Ovary (tissue), 9 donors: ENCODE data around the gene CEP78. TPM values are rescaled to one million over a fixed set of nuclear protein-coding genes. Genes with fewer than 3 reads are reported as not detected.

Experiments
- DNase-seq, 5 donors: peaks; one replicate each; pipeline ENCODE4 v3.0.0-alpha.2; 2019 to 2020
- H3K27ac ChIP-seq, 2 donors: fragments of 200-600 bp; one replicate each; pipeline versions ENCODE4 v1.5.1 to v1.8.0; 2019 to 2022
- H3K27me3 ChIP-seq: fragments of 200-600 bp; one replicate; pipeline ENCODE4 v1.8.0; 2022
- H3K36me3 ChIP-seq: fragments of 200-600 bp; sonication (generic); one replicate; pipeline ENCODE4 v1.5.1; 2019
- H3K4me1 ChIP-seq: one replicate; pipeline ENCODE4 v1.8.1; 2013; ENCODE audit warnings: mild to moderate bottlenecking, moderate library complexity; ENCODE audit not compliant: insufficient read depth
- H3K4me3 ChIP-seq: fragments of 200-600 bp; sonication (generic); one replicate; pipeline ENCODE4 v1.5.1; 2017
- H3K9me3 ChIP-seq, 2 donors: fragments of 200-600 bp in 1 of 2; sonication (generic) in 1 of 2; one replicate each; pipeline versions ENCODE4 v1.5.1 to v1.8.1; 2013 to 2019; ENCODE audit warnings: mild to moderate bottlenecking in 1 of 2, moderate library complexity in 1 of 2
- EP300 ChIP-seq: sonication (generic); formaldehyde crosslinking; IDR thresholded peaks from one replicate; pipeline ENCODE4 v1.6.1; 2017; ENCODE audit warnings: antibody characterized with exemption
- POLR2A ChIP-seq: fragments of 450-650 bp; IDR thresholded peaks from one replicate; pipeline ENCODE4 v1.6.1; 2017; ENCODE audit warnings: antibody characterized with exemption, mild to moderate bottlenecking, moderate library complexity
- WGBS, 3 donors: extraction: QIAGEN DNeasy Blood & Tissue Kit in 1 of 3; methylation state at CpG; one replicate each; pipeline versions ENCODE4 v1.1.5 to v1.1.7; 2013 to 2017; 5-methylcytosine and 5-hydroxymethylcytosine counted together
- intact Hi-C, 4 donors: fragments of 100-400 bp; cut with DNase I; formaldehyde crosslinking; loops; one replicate each; pipeline versions ENCODE4 v1.11.0 to v1.15.1; 2022 to 2023
- polyA plus RNA-seq, 2 donors: library from polyadenylated mRNA; stranded (reverse); fragments of 200-250 nt in 1 of 2; fragments of 350-450 nt in 1 of 2; fragmentation: Illumina TruSeq in 1 of 2; extraction: RNeasy Lipid Tissue Mini Kit (QIAGEN cat#74804) in 1 of 2; gene quantifications; one replicate each; pipeline ENCODE4 v1.2.3, GENCODE V29; 2013 to 2014
- total RNA-seq, 7 donors: library from RNA; depleted of rRNA in 2 of 7; stranded (reverse); fragments of >200 nt in 2 of 7; fragmentation: NEBNext Ultra II Directional in 3 of 7; extraction: Animal tissue kit (Norgen Biotek cat#: 25700) in 3 of 7; gene quantifications; one replicate each; pipeline versions ENCODE4 v1.1.0 to v1.2.4, GENCODE V29; 2016 to 2023
- TF ChIP-seq, protein P1 (sequence below), 3 donors: fragments of 450-650 bp in 2 of 3; fragments of 200-600 bp in 1 of 3; IDR thresholded peaks; one replicate each; pipeline versions ENCODE4 v1.5.1 to v1.8.0; 2016 to 2022; ENCODE audit warnings: antibody characterized with exemption in 3 of 3, mild to moderate bottlenecking in 1 of 3
- donor health status: DM: no; HTN: no; CAD: no; lungs with moderate emphysema.
- donor health status: DM: no; HTN: no; CAD: no.
- donor health status: Bipolar disorder and iron deficiency.
- donor health status: DM: yes; HTN: yes; CAD: no.
- donor health status: DM: no; HTN: no; CAD: no.
- donor health status: DM: yes; HTN: yes; CAD: no.

CEP78 gene
- total and polyA plus RNA-seq, 9 donors, result 6.1 to 25.6 (median 14.4) TPM

GRCh38 chr9:78207319-78207718 is 28.6 kb upstream of the CEP78 start:
- no peaks in the 10 kb centered on the region for H3K36me3 ChIP-seq
- no peaks in the 10 kb centered on the region for H3K4me1 ChIP-seq
- no peak overlapping the region for H3K27ac ChIP-seq
- 46 to 60% (median 50%) methylated on average over 2 of the region's 2 CpGs for WGBS, 3 donors
- no peak for DNase-seq
- no peaks in the 10 kb centered on the region for H3K9me3 ChIP-seq
- no peaks in the 10 kb centered on the region for H3K27me3 ChIP-seq
- TF ChIP-seq, protein P1, sequence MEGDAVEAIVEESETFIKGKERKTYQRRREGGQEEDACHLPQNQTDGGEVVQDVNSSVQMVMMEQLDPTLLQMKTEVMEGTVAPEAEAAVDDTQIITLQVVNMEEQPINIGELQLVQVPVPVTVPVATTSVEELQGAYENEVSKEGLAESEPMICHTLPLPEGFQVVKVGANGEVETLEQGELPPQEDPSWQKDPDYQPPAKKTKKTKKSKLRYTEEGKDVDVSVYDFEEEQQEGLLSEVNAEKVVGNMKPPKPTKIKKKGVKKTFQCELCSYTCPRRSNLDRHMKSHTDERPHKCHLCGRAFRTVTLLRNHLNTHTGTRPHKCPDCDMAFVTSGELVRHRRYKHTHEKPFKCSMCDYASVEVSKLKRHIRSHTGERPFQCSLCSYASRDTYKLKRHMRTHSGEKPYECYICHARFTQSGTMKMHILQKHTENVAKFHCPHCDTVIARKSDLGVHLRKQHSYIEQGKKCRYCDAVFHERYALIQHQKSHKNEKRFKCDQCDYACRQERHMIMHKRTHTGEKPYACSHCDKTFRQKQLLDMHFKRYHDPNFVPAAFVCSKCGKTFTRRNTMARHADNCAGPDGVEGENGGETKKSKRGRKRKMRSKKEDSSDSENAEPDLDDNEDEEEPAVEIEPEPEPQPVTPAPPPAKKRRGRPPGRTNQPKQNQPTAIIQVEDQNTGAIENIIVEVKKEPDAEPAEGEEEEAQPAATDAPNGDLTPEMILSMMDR (IDR thresholded peaks at IDR 0.05), result no peak
- TF ChIP-seq POLR2A (no peak), EP300 (no peak)
- no peak overlapping the region for H3K4me3 ChIP-seq
- intact Hi-C loops, result no loop called here

DNA sequence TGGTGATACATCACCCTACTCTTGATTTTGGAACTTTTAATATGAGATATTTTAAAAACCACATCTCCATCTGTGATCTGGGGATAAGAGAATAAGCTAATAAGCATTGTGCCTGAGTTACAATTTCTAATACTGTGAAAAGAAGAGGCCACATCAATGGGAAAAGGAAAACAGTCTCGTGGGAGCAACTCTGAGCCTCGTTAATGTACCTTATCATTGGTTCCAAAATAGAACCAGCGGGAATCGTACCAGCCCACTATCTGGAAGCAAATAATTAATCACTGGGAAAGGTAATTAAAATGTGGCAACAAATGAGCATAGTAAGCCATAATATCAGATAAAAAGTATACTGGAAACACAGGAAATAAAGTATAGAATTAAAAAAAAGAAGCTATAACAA is 28.0 kb upstream of the CEP78 start:
- Histone ChIP-seq H3K27ac (no peak overlapping the region), H3K36me3 (no peaks in the 10 kb centered on the region), H3K27me3 (no peaks in the 10 kb centered on the region), H3K4me1 (no peaks in the 10 kb centered on the region), H3K4me3 (no peak overlapping the region), H3K9me3 (no peaks in the 10 kb centered on the region)
- DNase-seq, result no peak
- intact Hi-C loops, result no loop called here
- WGBS, 3 donors, result 6 to 19% (median 11%) methylated on average over 4 of the region's 4 CpGs
- TF ChIP-seq, protein P1 (IDR thresholded peaks at IDR 0.05), result no peak
- no peak for TF ChIP-seq POLR2A
- no peak for TF ChIP-seq EP300

DNA sequence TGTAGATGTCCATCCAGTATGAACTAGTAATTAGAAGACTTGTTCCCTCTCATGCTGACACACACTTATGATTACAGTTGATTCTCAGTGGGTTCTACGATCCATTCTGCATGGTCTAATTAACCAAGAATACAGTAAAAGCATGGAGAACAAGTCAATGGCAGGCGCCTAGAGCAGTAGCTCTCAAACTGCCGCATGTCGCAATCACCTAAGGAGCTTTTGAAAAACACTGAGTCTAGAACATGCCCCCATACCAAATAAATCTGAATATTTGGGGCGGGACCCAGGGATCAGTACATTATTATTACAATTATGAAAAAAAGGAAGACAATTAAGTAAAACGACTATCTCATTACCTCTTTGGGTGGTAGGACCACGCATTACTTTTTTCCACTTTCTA is 26.7 kb upstream of the CEP78 start:
- no peaks in the 10 kb centered on the region for H3K4me1 ChIP-seq
- no peak for TF ChIP-seq EP300
- TF ChIP-seq, protein P1 (IDR thresholded peaks at IDR 0.05), result no peak
- TF ChIP-seq POLR2A, result no peak
- DNase-seq, result no peak
- intact Hi-C loops, result no loop called here
- 86 to 97% (median 95%) methylated on average over 7 of the region's 7 CpGs for WGBS, 3 donors
- H3K27me3 ChIP-seq, result no peaks in the 10 kb centered on the region
- H3K27ac ChIP-seq, result no peak overlapping the region
- no peaks in the 10 kb centered on the region for H3K9me3 ChIP-seq
- H3K4me3 ChIP-seq, result no peak overlapping the region
- H3K36me3 ChIP-seq, result no peaks in the 10 kb centered on the region

DNA sequence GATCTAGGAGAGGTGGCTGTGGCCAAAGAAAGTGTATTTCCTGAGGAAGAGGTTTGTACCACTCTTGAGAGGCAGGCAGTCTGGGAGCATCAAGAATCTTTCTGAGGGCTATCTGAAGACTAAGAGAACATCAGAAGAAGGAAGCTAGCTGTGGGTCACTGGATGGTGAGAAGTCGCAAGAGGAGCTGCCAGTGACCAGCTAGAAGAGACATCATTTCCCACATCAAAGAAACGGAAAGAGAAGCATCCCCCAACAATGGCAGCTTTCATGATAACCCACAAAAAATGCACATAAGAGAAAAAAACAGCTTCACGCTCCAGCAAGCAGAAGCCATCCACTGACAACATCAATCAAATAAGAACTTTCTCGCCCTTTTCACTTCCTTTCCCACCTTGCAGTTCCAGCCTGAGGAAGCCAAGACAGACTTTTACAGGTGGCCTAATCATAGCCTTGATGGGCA is 25.0 kb upstream of the CEP78 start:
- Histone ChIP-seq H3K36me3 (no peaks in the 10 kb centered on the region), H3K4me1 (no peaks in the 10 kb centered on the region), H3K4me3 (no peak overlapping the region), H3K9me3 (no peaks in the 10 kb centered on the region), H3K27me3 (no peaks in the 10 kb centered on the region), H3K27ac (no peak overlapping the region)
- TF ChIP-seq POLR2A, result no peak
- TF ChIP-seq, protein P1 (IDR thresholded peaks at IDR 0.05), result no peak
- no peak for TF ChIP-seq EP300
- intact Hi-C loops, result no loop called here
- DNase-seq, result no peak
- 85 to 91% (median 88%) methylated on average over 4 of the region's 4 CpGs for WGBS, 3 donors

- intact Hi-C loops, result no loop called here
- DNase-seq, result no peak
- H3K4me3 ChIP-seq, result no peak overlapping the region
These were observed 23.0 kb upstream of the CEP78 start for GRCh38 chr9:78212868-78213267.

More at GRCh38 chr9:78212868-78213267, 23.0 kb upstream of the CEP78 start:
- no peaks in the 10 kb centered on the region for H3K4me1 ChIP-seq
- TF ChIP-seq POLR2A (no peak), EP300 (no peak)
- TF ChIP-seq, protein P1 (IDR thresholded peaks at IDR 0.05), result no peak
- no peaks in the 10 kb centered on the region for H3K27me3 ChIP-seq
- no peaks in the 10 kb centered on the region for H3K9me3 ChIP-seq
- no peaks in the 10 kb centered on the region for H3K36me3 ChIP-seq
- no peak overlapping the region for H3K27ac ChIP-seq
